ENCODE results near the gene DNAJA3. TPM values are rescaled to one million over a fixed set of nuclear protein-coding genes. Genes with fewer than 3 reads are reported as not detected.

The DNAJA3 gene
- 10 to 100 TPM; 37.4 to 44.1 (median 40.8) TPM for total RNA-seq

- DNase-seq (ENCODE audit: low spot score in 2 of 2) = peak; percentile 90 to 97
- TF ChIP-seq CTCF (IDR thresholded peaks at IDR 0.05) = no peak
- peak in 1 of 2 donors; percentile 70 for TF ChIP-seq POLR2A (IDR thresholded peaks at IDR 0.05)
- WGBS, 2 donors = 0 to 1% methylated on average over 48 to 65 of the region's 68 CpGs
- H3K4me3 ChIP-seq (ENCODE audit: low read depth, poor library complexity, severe bottlenecking) = peak within 1 kb of the TSS; percentile 88
- intact Hi-C loops (cut with DNase I; ENCODE audit: low total_unique reads) = no loop called here
These were observed at the start of gene DNAJA3 for GRCh38 chr16:4425378-4426020. DNAJA3 (plus strand) TSS chr16:4425868; CDS start chr16:4425882, 14 bp downstream.

- no peak overlapping the region for H3K4me3 ChIP-seq (ENCODE audit: low read depth, poor library complexity, severe bottlenecking)
- intact Hi-C loops (cut with DNase I; ENCODE audit: low total_unique reads) = loop anchor here (10.0 kb wide), 1 partner anchor 1128 kb away; no protein-coding TSS in a partner anchor
- 57 to 75% methylated on average over 19 to 30 of the region's 31 CpGs for WGBS, 2 donors
- TF ChIP-seq CTCF (IDR thresholded peaks at IDR 0.05) = no peak
- TF ChIP-seq POLR2A (IDR thresholded peaks at IDR 0.05) = no peak
- peak; percentile 74 to 97 for DNase-seq (ENCODE audit: low spot score in 2 of 2)
These were observed 49.4 kb upstream of the DNAJA3 start for GRCh38 chr16:4376126-4376892.

GRCh38 chr16:4376893-4377572 is 48.6 kb upstream of the DNAJA3 start:
- WGBS, 2 donors = 37 to 47% methylated on average over 25 to 27 of the region's 27 CpGs
- H3K4me3 ChIP-seq (ENCODE audit: low read depth, poor library complexity, severe bottlenecking) = no peak overlapping the region
- intact Hi-C loops (cut with DNase I; ENCODE audit: low total_unique reads) = loop anchor here (10.0 kb wide), 1 partner anchor 1128 kb away; no protein-coding TSS in a partner anchor
- TF ChIP-seq POLR2A (IDR thresholded peaks at IDR 0.05) = no peak
- TF ChIP-seq CTCF (IDR thresholded peaks at IDR 0.05) = no peak
- no peak for DNase-seq (ENCODE audit: low spot score in 2 of 2)

GRCh38 chr16:4377573-4378154 is 48.0 kb upstream of the DNAJA3 start:
- intact Hi-C loops (cut with DNase I; ENCODE audit: low total_unique reads) = loop anchor here (10.0 kb wide), 1 partner anchor 1127 kb away; no protein-coding TSS in a partner anchor
- no peak overlapping the region for H3K4me3 ChIP-seq (ENCODE audit: low read depth, poor library complexity, severe bottlenecking)
- no peak for DNase-seq (ENCODE audit: low spot score in 2 of 2)
- WGBS, 2 donors = 36 to 47% methylated on average over 12 of the region's 12 CpGs
- TF ChIP-seq CTCF (IDR thresholded peaks at IDR 0.05) (no peak), POLR2A (IDR thresholded peaks at IDR 0.05) (no peak)

- 54 to 81% methylated on average over 11 to 15 of the region's 15 CpGs for WGBS, 2 donors
- peak; percentile 75 to 96 for DNase-seq (ENCODE audit: low spot score in 2 of 2)
- intact Hi-C loops (cut with DNase I; ENCODE audit: low total_unique reads) = loop anchor here (10.0 kb wide), 1 partner anchor 1127 kb away; no protein-coding TSS in a partner anchor
- no peak for TF ChIP-seq CTCF (IDR thresholded peaks at IDR 0.05)
- no peak overlapping the region for H3K4me3 ChIP-seq (ENCODE audit: low read depth, poor library complexity, severe bottlenecking)
These were observed 47.5 kb upstream of the DNAJA3 start for GRCh38 chr16:4378161-4378666.

Data from lower leg skin (tissue), 4 donors.